Large intestine (tissue), 3 donors: ENCODE measurements around the gene SSH3. TPM values are rescaled to one million over a fixed set of nuclear protein-coding genes. Genes with fewer than 3 reads are reported as not detected.

Source experiments
- DNase-seq, 2 donors: peaks; one replicate each; pipeline versions ENCODE4 v3.0.0 to v3.0.0-alpha.2; 2013
- H3K27ac ChIP-seq: one replicate; pipeline ENCODE4 v1.5.1; 2013; ENCODE audit warnings: low read length
- H3K27me3 ChIP-seq: 2 replicates; pipeline ENCODE4 v1.6.1; 2013; ENCODE audit warnings: low read length; ENCODE audit not compliant: control insufficient read depth, insufficient read depth
- H3K36me3 ChIP-seq: 2 replicates; pipeline ENCODE4 v1.6.1; 2013; ENCODE audit warnings: low read length; ENCODE audit not compliant: control insufficient read depth, insufficient read depth
- H3K4me1 ChIP-seq: one replicate; pipeline ENCODE4 v1.6.1; 2013; ENCODE audit warnings: low read length; ENCODE audit not compliant: control insufficient read depth, insufficient read depth
- H3K4me3 ChIP-seq: one replicate; pipeline ENCODE4 v1.5.1; 2013; ENCODE audit warnings: low read length
- H3K9me3 ChIP-seq: one replicate; pipeline ENCODE4 v1.6.1; 2013; ENCODE audit warnings: mild to moderate bottlenecking, low read depth, low read length, moderate library complexity; ENCODE audit not compliant: control insufficient read depth
- WGBS: methylation state at CpG from one replicate; pipeline ENCODE4 v1.1.5; 2013; ENCODE audit warnings: low lambda C conversion rate; ENCODE audit not compliant: insufficient coverage; 5-methylcytosine and 5-hydroxymethylcytosine counted together
- polyA plus RNA-seq: library from polyadenylated mRNA; unstranded; fragments of 120-200 nt; gene quantifications from one replicate; pipeline ENCODE4 v1.2.1, GENCODE V29; 2013

Gene SSH3
- polyA plus RNA-seq, 1 donor = 36.4 TPM

DNA sequence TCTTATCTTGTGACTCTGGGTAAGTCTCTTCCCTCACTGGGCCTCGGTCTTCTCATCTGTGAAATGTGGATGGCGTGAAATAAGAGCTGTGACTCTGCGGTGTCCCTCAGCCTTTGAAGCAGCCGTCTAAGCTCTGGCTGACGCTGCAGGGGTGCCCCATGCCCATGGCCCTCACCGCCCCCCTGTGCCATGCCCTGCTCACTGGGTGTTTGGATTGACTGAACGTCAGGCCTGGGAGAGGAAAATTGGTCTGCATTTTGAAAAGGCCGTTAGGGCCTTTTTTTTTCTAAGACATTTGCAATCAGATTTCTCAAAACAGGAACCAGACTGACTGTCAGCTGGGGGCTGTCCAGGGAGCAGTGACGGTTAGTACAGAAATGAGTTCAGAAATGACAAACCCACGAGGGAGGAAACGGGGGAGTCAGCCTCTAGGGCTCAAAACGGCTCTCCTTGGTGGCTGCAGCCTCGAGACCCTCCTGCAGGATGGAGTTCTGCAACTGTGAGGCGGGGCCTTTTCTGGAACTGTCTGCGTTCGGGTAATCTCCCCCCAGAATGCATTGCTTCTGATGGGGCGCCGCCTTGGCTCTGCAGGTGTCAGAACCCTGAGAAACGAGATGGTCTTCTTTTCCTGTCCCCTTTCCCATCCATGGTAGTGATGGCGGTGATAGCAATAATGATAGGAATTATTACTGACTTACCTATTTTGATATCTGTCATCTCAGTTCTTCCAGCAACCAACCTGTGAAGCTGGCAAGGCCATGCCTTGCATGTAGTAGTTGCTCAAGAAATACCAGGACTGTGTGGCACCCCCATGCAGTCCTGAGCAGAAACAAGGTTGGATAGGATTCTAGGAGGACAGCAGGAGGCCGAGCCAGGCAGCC is 35.0 kb upstream of the SSH3 start:
- whole genome bisulfite sequencing = no CpG with 5 or more reads among the region's 21 CpGs
- Histone ChIP-seq H3K36me3 (peaks cover 41% of the 10 kb centered on the region), H3K9me3 (no peaks in the 10 kb centered on the region), H3K27ac (peak overlapping the region; percentile 94), H3K4me3 (peak overlapping the region; percentile 75), H3K27me3 (no peaks in the 10 kb centered on the region), H3K4me1 (peaks cover 43% of the 10 kb centered on the region)
- DNase-seq = no peak

DNA sequence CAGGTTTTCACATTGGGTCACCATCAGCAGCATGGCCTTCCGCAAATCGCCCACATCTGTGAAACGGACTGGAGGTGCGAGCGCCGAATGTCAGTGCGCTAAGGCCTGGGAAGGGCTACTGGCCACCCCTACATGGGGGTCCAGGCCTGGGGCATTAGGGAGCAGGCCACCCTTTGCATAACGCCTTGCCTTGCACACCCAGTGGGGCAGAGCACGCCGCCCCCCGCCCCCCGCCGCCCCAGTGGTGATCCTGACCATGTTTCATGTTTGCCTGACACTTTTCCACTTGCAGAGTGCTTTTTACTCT is 34.4 kb upstream of the SSH3 start:
- Histone ChIP-seq H3K9me3 (no peaks in the 10 kb centered on the region), H3K36me3 (peaks cover 41% of the 10 kb centered on the region), H3K27me3 (no peaks in the 10 kb centered on the region), H3K27ac (no peak overlapping the region), H3K4me1 (peaks cover 43% of the 10 kb centered on the region), H3K4me3 (no peak overlapping the region)
- WGBS = no CpG with 5 or more reads among the region's 13 CpGs
- no peak for DNase-seq

DNA sequence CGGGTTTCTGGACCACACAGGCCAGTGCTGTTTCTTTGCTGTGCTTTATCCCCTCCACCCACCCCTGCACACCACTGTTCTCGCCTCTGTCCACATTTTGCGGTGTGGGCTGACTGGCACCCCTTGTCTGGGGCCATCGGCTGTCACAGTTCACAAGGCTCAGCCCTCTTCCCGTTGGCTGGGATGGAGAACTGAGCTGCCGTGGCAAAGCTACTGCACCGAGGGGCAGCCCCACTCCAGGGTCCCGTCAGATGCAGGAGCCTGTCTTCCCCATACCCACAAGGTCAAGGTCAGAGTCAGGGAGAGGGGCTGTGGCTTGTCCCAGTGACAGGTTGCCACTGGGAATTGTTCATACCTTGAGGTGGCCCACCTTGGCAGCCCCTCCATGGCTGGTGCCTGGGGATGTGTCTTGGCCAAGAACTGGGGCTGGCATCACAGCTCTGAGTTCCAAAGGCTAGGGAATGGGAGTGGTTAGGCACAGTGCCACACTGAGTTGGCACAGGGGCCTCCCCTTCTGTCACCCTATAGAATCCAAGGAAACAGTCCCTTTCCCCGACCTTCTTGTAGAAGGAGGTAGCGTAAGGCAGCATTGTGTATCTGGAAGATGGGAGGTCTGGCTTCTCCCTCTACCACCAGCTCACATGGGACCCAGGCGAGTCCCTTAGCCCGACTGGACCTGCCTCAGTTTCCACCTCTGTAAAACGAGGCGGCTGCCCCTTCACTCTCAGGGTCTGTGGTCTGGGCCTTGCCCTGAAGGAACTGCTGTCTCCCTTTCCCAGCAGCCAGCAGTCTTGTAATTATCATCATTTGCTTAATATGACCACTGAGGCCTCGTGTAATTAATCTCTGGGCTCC is 33.7 kb upstream of the SSH3 start:
- no peak for DNase-seq
- Histone ChIP-seq H3K9me3 (no peaks in the 10 kb centered on the region), H3K27me3 (no peaks in the 10 kb centered on the region), H3K27ac (peak overlapping the region; percentile 61), H3K36me3 (peaks cover 44% of the 10 kb centered on the region), H3K4me3 (peak overlapping the region; percentile 3), H3K4me1 (peaks cover 43% of the 10 kb centered on the region)
- no CpG with 5 or more reads among the region's 15 CpGs for whole genome bisulfite sequencing

DNA sequence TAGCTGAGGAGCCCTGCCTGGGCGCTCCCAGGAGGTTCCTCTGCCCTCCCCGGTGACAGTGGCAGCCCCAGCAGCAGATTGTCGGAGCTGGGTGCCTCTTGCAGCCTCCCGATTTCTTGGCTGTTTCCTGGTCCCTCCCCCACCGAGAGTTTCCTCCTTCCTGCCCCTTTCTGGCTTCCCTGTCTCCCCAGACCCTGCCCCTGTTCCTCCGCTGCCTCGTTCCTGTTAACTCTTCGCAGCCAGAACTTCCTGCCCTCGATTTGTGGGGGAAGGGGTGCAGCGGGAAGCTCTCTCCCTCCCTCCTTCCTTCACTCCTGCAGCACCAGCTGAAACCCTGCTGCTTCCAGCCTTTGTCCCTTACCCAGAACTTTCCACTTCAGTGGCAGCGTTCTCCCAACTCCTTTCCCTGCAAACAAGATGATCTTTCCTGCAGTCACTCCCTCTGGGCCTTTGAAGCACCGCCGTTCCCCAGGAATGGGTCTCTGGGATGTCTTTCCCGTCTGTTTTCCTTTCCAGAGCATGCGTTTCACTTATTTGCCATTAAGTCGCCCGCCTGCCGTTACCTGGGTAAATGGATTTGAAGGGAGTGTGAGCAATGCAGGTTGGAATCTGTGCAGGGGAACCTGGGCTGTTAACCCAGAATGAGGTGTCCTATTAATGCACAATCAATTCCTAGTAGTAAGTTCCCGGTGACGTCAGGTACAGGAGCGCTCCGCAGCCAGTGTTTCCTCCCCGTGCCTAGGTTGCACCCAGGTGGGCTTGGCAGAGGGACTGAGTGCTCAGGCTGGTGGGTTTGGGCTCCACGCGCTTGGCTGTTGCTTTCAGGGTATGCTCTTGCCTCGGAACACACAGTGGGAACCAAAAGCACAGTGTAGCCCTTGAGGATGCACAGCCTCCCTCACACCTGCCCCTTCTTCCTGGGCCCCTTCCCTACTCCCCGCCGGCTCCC is 32.8 kb upstream of the SSH3 start:
- H3K27ac ChIP-seq = peak overlapping the region; percentile 61
- no peaks in the 10 kb centered on the region for H3K9me3 ChIP-seq
- peaks cover 53% of the 10 kb centered on the region for H3K36me3 ChIP-seq
- peak overlapping the region; percentile 3 for H3K4me3 ChIP-seq
- H3K4me1 ChIP-seq = peaks cover 43% of the 10 kb centered on the region
- 43% methylated on average over 6 of the region's 28 CpGs for WGBS
- DNase-seq = peak in 1 of 2 donors; percentile 54
- H3K27me3 ChIP-seq = no peaks in the 10 kb centered on the region

DNA sequence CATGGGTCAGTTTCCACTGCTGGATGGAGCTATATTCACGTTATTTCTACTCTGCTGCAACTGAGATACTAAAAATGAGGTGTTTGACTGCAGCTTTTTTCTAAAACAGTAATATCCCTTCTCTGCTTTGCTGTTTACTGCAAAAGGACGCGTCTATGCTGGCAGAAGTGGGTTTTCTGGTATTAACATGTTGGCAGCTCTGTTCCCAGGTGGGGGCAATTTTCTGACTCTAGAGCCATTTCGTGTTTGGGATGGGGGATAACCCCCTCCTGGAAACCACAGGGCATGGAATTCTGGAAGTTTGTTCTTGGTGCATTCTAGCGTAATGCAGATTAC is 32.2 kb upstream of the SSH3 start:
- peaks cover 40% of the 10 kb centered on the region for H3K4me1 ChIP-seq
- DNase-seq = no peak
- H3K4me3 ChIP-seq = no peak overlapping the region
- WGBS = no CpG with 5 or more reads among the region's 5 CpGs
- H3K27me3 ChIP-seq = no peaks in the 10 kb centered on the region
- no peak overlapping the region for H3K27ac ChIP-seq
- H3K36me3 ChIP-seq = peaks cover 59% of the 10 kb centered on the region
- no peaks in the 10 kb centered on the region for H3K9me3 ChIP-seq

DNA sequence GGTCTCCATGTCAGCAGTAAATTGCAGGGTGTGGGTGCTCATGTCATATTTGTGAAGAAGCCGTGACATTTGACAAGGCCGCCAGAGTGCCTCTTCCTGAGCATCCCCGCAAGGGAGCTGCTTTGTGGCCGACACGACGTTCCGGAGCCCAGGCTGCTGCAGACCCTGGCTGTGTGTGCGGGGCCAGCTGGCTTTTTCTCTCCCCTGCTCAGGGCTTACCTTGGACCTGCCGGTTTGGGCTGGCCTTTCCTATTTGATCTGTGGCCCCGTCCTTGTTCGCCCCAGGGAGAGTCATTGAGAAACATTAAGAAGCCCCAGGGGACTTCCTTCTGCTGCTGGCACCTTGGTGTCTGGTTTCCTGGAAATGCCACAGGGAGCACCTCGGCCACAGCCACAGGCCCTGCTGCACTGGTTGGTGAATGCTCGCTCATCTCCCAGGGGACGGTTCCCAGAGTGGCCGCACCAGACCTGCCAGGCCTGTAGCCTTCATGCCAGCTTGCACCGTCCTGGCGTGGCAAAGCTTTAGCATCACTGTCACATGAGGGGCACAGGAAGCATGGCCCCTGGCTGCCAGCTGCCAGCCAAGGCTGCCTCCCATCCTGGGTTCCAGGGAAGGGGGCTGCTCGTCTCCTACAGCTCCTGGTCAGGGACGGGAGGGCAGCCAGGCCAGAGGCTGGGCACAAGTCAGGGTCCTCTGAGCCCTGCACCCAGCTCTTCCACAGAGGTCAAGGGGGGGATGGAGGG is 31.6 kb upstream of the SSH3 start:
- Histone ChIP-seq H3K27me3 (no peaks in the 10 kb centered on the region), H3K9me3 (no peaks in the 10 kb centered on the region), H3K27ac (no peak overlapping the region), H3K4me3 (no peak overlapping the region), H3K36me3 (peaks cover 61% of the 10 kb centered on the region), H3K4me1 (peaks cover 42% of the 10 kb centered on the region)
- no peak for DNase-seq
- WGBS = no CpG with 5 or more reads among the region's 19 CpGs

DNA sequence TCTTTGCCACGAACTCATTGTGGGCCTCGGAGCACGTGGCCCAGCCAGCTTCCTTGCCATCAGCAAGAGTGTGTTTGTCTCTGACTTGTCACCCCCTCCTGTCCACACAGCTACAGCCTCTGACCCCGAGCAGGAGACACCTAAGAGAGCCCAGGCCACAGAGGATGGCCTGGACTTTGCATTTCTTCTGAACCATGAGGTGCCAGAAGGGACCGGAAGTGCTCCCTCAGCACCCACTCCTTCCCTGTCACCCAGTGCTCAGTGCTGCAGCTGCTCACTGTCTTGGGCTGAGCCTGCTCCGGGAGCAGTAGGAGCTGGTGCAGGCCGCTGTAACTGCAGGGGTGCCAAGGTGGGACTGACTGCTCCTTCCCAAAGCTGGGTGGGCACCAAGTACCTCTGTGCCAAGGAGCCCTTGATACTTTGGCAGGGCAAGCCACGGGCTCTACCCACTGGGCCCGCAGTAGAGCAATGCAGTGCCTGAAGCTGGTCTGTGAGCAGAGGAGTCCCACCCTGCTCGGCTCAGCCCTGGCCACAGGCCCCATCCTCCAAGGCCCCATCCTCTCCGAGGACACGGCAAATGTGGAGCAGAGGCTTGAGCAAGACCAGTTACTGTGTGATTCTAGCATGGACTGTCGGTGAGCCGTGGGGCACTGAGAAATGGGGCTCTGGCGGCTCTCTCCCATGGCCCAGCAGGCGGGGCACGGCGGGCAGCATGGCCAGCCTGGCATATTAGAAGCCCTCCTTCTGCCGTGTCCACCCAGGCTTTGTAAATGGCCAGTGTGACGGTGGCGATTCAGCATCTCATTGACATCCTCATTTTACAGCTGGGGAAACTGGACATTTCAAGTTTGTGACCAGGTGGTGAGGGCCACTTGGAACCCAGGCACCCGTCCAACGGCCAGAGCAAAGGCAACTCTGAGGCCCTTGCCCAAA is 30.7 kb upstream of the SSH3 start:
- WGBS = no CpG with 5 or more reads among the region's 23 CpGs
- H3K27me3 ChIP-seq = no peaks in the 10 kb centered on the region
- no peaks in the 10 kb centered on the region for H3K9me3 ChIP-seq
- H3K36me3 ChIP-seq = peaks cover 66% of the 10 kb centered on the region
- H3K27ac ChIP-seq = no peak overlapping the region
- DNase-seq = no peak
- H3K4me1 ChIP-seq = peaks cover 49% of the 10 kb centered on the region
- no peak overlapping the region for H3K4me3 ChIP-seq

DNA sequence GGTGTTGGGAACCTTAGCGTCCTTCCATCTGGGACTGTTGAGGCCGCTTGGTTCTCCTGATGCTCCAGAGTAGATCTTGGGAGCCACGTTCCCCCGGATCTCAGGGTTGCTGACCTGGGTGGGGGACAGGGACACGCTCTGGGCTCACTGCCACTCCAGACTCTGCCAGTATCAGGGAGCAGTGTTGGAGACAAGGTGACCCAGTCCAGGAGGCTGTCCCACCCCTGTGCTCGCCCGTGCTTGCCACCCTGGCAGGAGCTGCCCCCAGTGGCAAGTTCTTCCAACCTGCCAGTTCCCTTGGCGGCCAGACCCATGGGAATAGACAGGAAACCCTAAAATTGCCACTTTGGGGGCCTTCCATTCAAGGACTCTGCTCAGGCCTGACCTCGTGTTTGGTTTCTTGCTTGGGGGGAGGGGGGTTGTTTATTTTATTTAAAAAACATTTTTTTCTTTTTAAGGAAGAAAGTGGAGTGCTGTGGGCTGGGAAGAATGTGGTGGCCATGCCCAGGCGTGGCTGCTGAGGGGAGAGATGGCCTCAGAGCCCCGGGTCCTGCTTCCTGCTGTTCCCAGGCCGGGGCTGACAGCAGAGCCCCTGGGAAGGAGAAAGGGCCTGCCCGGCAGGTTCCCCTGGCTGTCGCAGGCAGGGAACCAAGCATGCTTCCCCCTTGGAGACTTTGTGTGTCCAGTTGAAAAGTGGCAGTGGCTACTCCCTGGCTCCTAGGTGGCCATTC is 29.9 kb upstream of the SSH3 start:
- Histone ChIP-seq H3K27me3 (no peaks in the 10 kb centered on the region), H3K4me1 (peaks cover 48% of the 10 kb centered on the region), H3K27ac (no peak overlapping the region), H3K9me3 (no peaks in the 10 kb centered on the region), H3K4me3 (no peak overlapping the region), H3K36me3 (peaks cover 67% of the 10 kb centered on the region)
- DNase-seq = no peak
- WGBS = no CpG with 5 or more reads among the region's 14 CpGs
